ENCODE measurements around the gene SORCS2. TPM values are rescaled to one million over a fixed set of nuclear protein-coding genes. Genes with fewer than 3 reads are reported as not detected.

SORCS2 gene
- total RNA-seq, 2 donors from 2014 or later: 1.0 to 4.4 TPM

GRCh38 chr4:7739077-7739917 lies 547.0 kb downstream of the SORCS2 start:
- H3K27ac ChIP-seq: no peak overlapping the region
- H3K36me3 ChIP-seq: no peaks in the 10 kb centered on the region
- WGBS: 95% methylated on average over 35 of the region's 37 CpGs
- H3K27me3 ChIP-seq (replicated peaks; ENCODE audit: insufficient read depth): no peaks in the 10 kb centered on the region
- H3K4me1 ChIP-seq (replicated peaks): no peaks in the 10 kb centered on the region
- intact Hi-C loops (cut with DNase I): no loop called here
- no peak for DNase-seq (ENCODE audit: low spot score)
- no peak overlapping the region for H3K4me3 ChIP-seq
- TF ChIP-seq POLR2AphosphoS5 (IDR thresholded peaks at IDR 0.05) (no peak), CTCF (IDR thresholded peaks at IDR 0.05) (no peak), POLR2A (IDR thresholded peaks at IDR 0.05) (no peak)
- H3K9me3 ChIP-seq: no peaks in the 10 kb centered on the region

GRCh38 chr4:7739918-7740865 lies 547.9 kb downstream of the SORCS2 start:
- 94% methylated on average over 42 of the region's 45 CpGs for WGBS
- intact Hi-C loops (cut with DNase I): no loop called here
- H3K4me3 ChIP-seq: no peak overlapping the region

GRCh38 chr4:7740866-7741525 lies 548.7 kb downstream of the SORCS2 start:
- Histone ChIP-seq H3K4me1 (replicated peaks) (no peaks in the 10 kb centered on the region), H3K4me3 (no peak overlapping the region), H3K27ac (no peak overlapping the region), H3K9me3 (no peaks in the 10 kb centered on the region), H3K36me3 (no peaks in the 10 kb centered on the region), H3K27me3 (replicated peaks; ENCODE audit: insufficient read depth) (no peaks in the 10 kb centered on the region)
- DNase-seq (ENCODE audit: low spot score): no peak
- 94% methylated on average over 19 of the region's 19 CpGs for WGBS
- no peak for TF ChIP-seq POLR2AphosphoS5 (IDR thresholded peaks at IDR 0.05)
- TF ChIP-seq POLR2A (IDR thresholded peaks at IDR 0.05): no peak
- no peak for TF ChIP-seq CTCF (IDR thresholded peaks at IDR 0.05)
- intact Hi-C loops (cut with DNase I): no loop called here

More at GRCh38 chr4:7739918-7740865, 547.9 kb downstream of the SORCS2 start:
- TF ChIP-seq POLR2A (IDR thresholded peaks at IDR 0.05) (no peak), POLR2AphosphoS5 (IDR thresholded peaks at IDR 0.05) (no peak), CTCF (IDR thresholded peaks at IDR 0.05) (no peak)
- Histone ChIP-seq H3K9me3 (no peaks in the 10 kb centered on the region), H3K4me1 (replicated peaks) (no peaks in the 10 kb centered on the region), H3K36me3 (no peaks in the 10 kb centered on the region), H3K27me3 (replicated peaks; ENCODE audit: insufficient read depth) (no peaks in the 10 kb centered on the region), H3K27ac (no peak overlapping the region)
- DNase-seq (ENCODE audit: low spot score): no peak

GRCh38 chr4:7741946-7742806 lies 549.8 kb downstream of the SORCS2 start:
- intact Hi-C loops (cut with DNase I): no loop called here
- Histone ChIP-seq H3K4me3 (no peak overlapping the region), H3K9me3 (no peaks in the 10 kb centered on the region), H3K36me3 (no peaks in the 10 kb centered on the region), H3K4me1 (replicated peaks) (no peaks in the 10 kb centered on the region), H3K27me3 (replicated peaks; ENCODE audit: insufficient read depth) (no peaks in the 10 kb centered on the region), H3K27ac (no peak overlapping the region)
- TF ChIP-seq CTCF (IDR thresholded peaks at IDR 0.05): no peak
- no peak for TF ChIP-seq POLR2AphosphoS5 (IDR thresholded peaks at IDR 0.05)
- no peak for DNase-seq (ENCODE audit: low spot score)
- 95% methylated on average over 18 of the region's 18 CpGs for WGBS

Data from prostate gland (tissue), 2 donors.